GM23248 (cell line): ENCODE results near the gene MTHFD1. TPM values are rescaled to one million over a fixed set of nuclear protein-coding genes. Genes with fewer than 3 reads are reported as not detected.
A peak's percentile ranks its signal among the peaks of the same experiment; 100 is the strongest.

Source experiments
- DNase-seq: peaks from one replicate; pipeline ENCODE4 v3.0.0-alpha.2; 2015
- H2AFZ ChIP-seq: fragments of 200-600 bp; sonication (generic); 2 replicates; pipeline ENCODE4 v1.6.1; 2016; ENCODE audit warnings: antibody characterized with exemption
- H3F3A ChIP-seq: fragments of 200-600 bp; sonication (generic); 2 replicates; pipeline ENCODE4 v1.6.1; 2016; ENCODE audit warnings: mild to moderate bottlenecking, antibody characterized with exemption, mixed run types; ENCODE audit not compliant: insufficient read depth
- H3K27ac ChIP-seq: fragments of 200-600 bp; sonication (generic); 2 replicates; pipeline ENCODE4 v1.5.1; 2016; ENCODE audit warnings: mild to moderate bottlenecking
- H3K27me3 ChIP-seq: fragments of 200-600 bp; sonication (generic); replicated peaks from 2 replicates; pipeline ENCODE4 v1.6.1; 2016; ENCODE audit warnings: mild to moderate bottlenecking; ENCODE audit not compliant: insufficient read depth
- H3K36me3 ChIP-seq: fragments of 200-600 bp; sonication (generic); 2 replicates; pipeline ENCODE4 v1.6.1; 2016; ENCODE audit warnings: low read depth, mild to moderate bottlenecking
- H3K4me1 ChIP-seq: fragments of 200-600 bp; sonication (generic); 2 replicates; pipeline ENCODE4 v1.6.1; 2016; ENCODE audit warnings: mild to moderate bottlenecking; ENCODE audit not compliant: insufficient read depth
- H3K4me2 ChIP-seq: fragments of 200-600 bp; sonication (generic); one replicate; pipeline ENCODE4 v1.6.1; 2016; ENCODE audit warnings: mild to moderate bottlenecking; ENCODE audit not compliant: unreplicated experiment
- H3K4me3 ChIP-seq: fragments of 200-600 bp; sonication (generic); 2 replicates; pipeline ENCODE4 v1.5.1; 2016; ENCODE audit warnings: mild to moderate bottlenecking
- H3K79me2 ChIP-seq: fragments of 200-600 bp; sonication (generic); 2 replicates; pipeline ENCODE4 v1.6.1; 2016; ENCODE audit warnings: mild to moderate bottlenecking; ENCODE audit not compliant: insufficient read depth
- H3K9ac ChIP-seq: fragments of 200-600 bp; sonication (generic); 2 replicates; pipeline ENCODE4 v1.6.1; 2016; ENCODE audit warnings: mild to moderate bottlenecking
- H3K9me2 ChIP-seq: fragments of 200-600 bp; sonication (generic); 2 replicates; pipeline ENCODE4 v1.6.1; 2016; ENCODE audit warnings: mixed run types, mild to moderate bottlenecking, moderate library complexity; ENCODE audit not compliant: insufficient read depth
- H3K9me3 ChIP-seq: fragments of 200-600 bp; sonication (generic); one replicate; pipeline ENCODE4 v1.6.1; 2017; ENCODE audit warnings: low read depth
- H4K20me1 ChIP-seq: fragments of 200-600 bp; sonication (generic); 2 replicates; pipeline ENCODE4 v1.6.0; 2016; ENCODE audit not compliant: insufficient read depth
- EZH2 ChIP-seq: fragments of 200-600 bp; sonication (generic); IDR thresholded peaks from 2 replicates; pipeline ENCODE4 v1.6.1; 2018; ENCODE audit warnings: antibody characterized with exemption, mild to moderate bottlenecking; ENCODE audit not compliant: insufficient read depth, poor library complexity, severe bottlenecking
- EZH2phosphoT487 ChIP-seq: fragments of 200-600 bp; sonication (generic); IDR thresholded peaks from 2 replicates; pipeline ENCODE4 v1.6.1; 2018; ENCODE audit warnings: antibody characterized with exemption, moderate library complexity, mild to moderate bottlenecking, low read depth; ENCODE audit not compliant: insufficient read depth
- WGBS, 2 experiments: methylation state at CpG; one replicate each; pipeline ENCODE4 v1.1.6; 2015 to 2017; ENCODE audit warnings: low lambda C conversion rate in 2 of 2, low coverage in 1 of 2; ENCODE audit errors: missing lambda C conversion rate in 2 of 2; 5-methylcytosine and 5-hydroxymethylcytosine counted together
- in situ Hi-C: fragments of 300-500 bp; cut with MboI; formaldehyde crosslinking; loops from 2 replicates; pipeline ENCODE4 v1.15.0; 2020
- polyA plus RNA-seq: library from polyadenylated mRNA; unstranded; fragments of >200 nt; fragmentation: Nextera tagmentation; extraction: Ambion mirVana; gene quantifications from 2 replicates; pipeline ENCODE4 v1.2.1, GENCODE V29; 2016
- total RNA-seq: library from RNA; depleted of rRNA; stranded (reverse); fragments of >200 nt; shearing (Covaris generic); gene quantifications from 2 replicates; pipeline ENCODE4 v1.2.3, GENCODE V29; 2014

MTHFD1 gene
- total and polyA plus RNA-seq, 2 experiments from 2014 or later, result 24.1 to 45.6 TPM

DNA sequence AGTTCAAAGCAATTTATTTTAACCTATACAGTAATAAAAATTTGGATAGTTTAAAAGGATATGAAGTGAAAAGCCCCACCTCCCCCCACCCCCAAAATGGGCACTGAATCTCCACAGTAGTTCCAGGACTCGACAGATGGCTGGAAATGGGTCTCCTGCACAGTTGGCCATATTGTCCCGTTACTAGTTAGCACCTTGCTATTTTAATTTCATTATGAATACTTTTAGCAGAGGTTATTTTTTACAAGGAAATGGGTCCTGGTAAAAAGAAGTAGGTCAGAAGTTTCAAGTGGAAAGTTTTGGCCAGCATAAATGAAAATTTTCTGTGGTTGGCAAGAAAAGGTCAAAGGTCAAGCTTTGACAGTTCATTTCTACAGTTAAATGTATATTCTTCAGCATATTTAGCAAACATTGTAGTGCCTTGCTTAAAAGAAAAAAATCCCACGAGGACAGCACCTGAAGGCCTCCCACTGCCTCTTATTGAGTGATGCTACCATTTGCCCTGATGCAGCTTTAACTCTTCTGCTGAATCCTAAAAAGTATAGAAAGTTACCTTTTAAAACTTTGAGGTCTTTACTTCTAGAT, 28.3 kb downstream of the MTHFD1 start:
- no peak overlapping the region for H3K4me3 ChIP-seq
- peaks cover 15% of the 10 kb centered on the region; the same call in 1 of the 2 replicates for H3K36me3 ChIP-seq
- no peaks in the 10 kb centered on the region for H3K9me2 ChIP-seq
- no peaks in the 10 kb centered on the region for H3K9me3 ChIP-seq
- no peaks in the 10 kb centered on the region; the same call in 1 of the 2 replicates for H3F3A ChIP-seq
- no peak overlapping the region for H2AFZ ChIP-seq
- H3K27me3 ChIP-seq, result no peaks in the 10 kb centered on the region
- no peak overlapping the region for H3K9ac ChIP-seq
- no peak overlapping the region for H3K4me2 ChIP-seq
- H3K4me1 ChIP-seq, result peaks cover 15% of the 10 kb centered on the region
- no peak for TF ChIP-seq EZH2
- no peak for TF ChIP-seq EZH2phosphoT487
- no peak for DNase-seq
- H3K79me2 ChIP-seq, result no peaks in the 10 kb centered on the region
- in situ Hi-C loops, result no loop called here
- WGBS, 2 experiments, result 82 to 84% methylated on average over 3 of the region's 3 CpGs
- no peak overlapping the region for H3K27ac ChIP-seq
- no peaks in the 10 kb centered on the region for H4K20me1 ChIP-seq

DNA sequence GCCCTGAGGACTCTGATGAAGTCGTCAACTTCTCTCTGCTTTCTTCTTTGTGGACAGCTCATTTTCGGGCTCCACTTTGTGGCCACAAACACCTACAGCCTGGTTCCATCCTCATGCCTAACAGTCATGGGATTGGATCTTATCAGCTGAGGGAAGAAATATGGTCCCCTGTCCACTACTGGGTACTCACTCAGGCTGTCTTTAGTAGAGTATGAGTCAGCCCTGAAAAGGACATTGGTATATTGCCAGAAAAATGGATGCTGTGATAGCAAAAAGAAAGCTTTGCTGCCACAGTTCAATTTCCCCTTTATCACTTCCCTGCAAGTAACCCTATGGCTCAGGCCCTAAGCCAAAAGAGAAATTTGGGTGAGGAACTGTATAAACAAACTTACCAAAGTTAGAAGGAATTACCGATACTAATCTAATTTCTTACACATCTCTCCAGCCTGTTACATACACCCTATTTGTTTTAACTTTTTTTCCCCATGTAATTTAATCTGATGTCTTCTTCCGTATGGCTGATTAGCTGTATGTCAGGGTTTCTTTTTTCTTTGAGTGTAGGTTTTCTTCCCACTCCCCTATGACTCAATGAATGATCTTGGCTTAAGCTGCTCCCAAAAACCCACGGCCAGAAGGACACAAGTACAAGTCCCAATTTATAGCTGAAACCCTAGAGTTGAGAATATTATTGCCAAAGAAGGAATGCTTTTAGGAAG, 29.1 kb downstream of the MTHFD1 start:
- TF ChIP-seq EZH2, result no peak
- TF ChIP-seq EZH2phosphoT487, result no peak
- H3K9me3 ChIP-seq, result no peaks in the 10 kb centered on the region
- DNase-seq, result peak; percentile 28
- peaks cover 15% of the 10 kb centered on the region for H3K4me1 ChIP-seq
- no peaks in the 10 kb centered on the region for H3K79me2 ChIP-seq
- peaks cover 18% of the 10 kb centered on the region; the same call in 1 of the 2 replicates for H3K36me3 ChIP-seq
- no peak overlapping the region for H3K27ac ChIP-seq
- 80 to 87% methylated on average over 5 of the region's 5 CpGs for WGBS, 2 experiments
- H3K9ac ChIP-seq, result no peak overlapping the region
- H3K9me2 ChIP-seq, result no peaks in the 10 kb centered on the region
- H2AFZ ChIP-seq, result no peak overlapping the region
- no peak overlapping the region for H3K4me2 ChIP-seq
- no peak overlapping the region for H3K4me3 ChIP-seq
- in situ Hi-C loops, result no loop called here
- no peaks in the 10 kb centered on the region for H3K27me3 ChIP-seq
- no peaks in the 10 kb centered on the region for H4K20me1 ChIP-seq
- no peaks in the 10 kb centered on the region; the same call in 1 of the 2 replicates for H3F3A ChIP-seq

DNA sequence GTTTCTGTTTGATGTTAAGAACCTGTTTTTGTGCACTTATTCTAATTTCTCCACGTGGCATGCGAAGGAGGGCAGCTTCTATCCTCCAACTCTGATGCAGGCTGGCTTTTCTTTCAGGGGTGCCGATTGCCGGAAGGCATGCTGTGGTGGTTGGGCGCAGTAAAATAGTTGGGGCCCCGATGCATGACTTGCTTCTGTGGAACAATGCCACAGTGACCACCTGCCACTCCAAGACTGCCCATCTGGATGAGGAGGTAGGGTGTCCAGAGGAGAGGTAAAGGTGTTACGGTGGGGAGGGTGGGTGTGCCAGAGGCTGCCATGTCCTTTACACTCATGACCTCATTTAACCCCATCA, 29.6 kb downstream of the MTHFD1 start:
- Histone ChIP-seq H3K27me3 (no peaks in the 10 kb centered on the region), H3K36me3 (peaks cover 20% of the 10 kb centered on the region; the same call in 1 of the 2 replicates), H3K79me2 (no peaks in the 10 kb centered on the region), H3F3A (no peaks in the 10 kb centered on the region; the same call in 1 of the 2 replicates), H4K20me1 (no peaks in the 10 kb centered on the region), H3K9ac (no peak overlapping the region), H3K4me2 (no peak overlapping the region), H3K9me2 (no peaks in the 10 kb centered on the region), H3K4me3 (no peak overlapping the region), H3K27ac (no peak overlapping the region), H3K9me3 (no peaks in the 10 kb centered on the region), H3K4me1 (peaks cover 15% of the 10 kb centered on the region), H2AFZ (no peak overlapping the region)
- TF ChIP-seq EZH2, result no peak
- TF ChIP-seq EZH2phosphoT487, result no peak
- no peak for DNase-seq
- in situ Hi-C loops, result no loop called here
- WGBS, 2 experiments, result 93 to 95% methylated on average over 7 of the region's 7 CpGs

DNA sequence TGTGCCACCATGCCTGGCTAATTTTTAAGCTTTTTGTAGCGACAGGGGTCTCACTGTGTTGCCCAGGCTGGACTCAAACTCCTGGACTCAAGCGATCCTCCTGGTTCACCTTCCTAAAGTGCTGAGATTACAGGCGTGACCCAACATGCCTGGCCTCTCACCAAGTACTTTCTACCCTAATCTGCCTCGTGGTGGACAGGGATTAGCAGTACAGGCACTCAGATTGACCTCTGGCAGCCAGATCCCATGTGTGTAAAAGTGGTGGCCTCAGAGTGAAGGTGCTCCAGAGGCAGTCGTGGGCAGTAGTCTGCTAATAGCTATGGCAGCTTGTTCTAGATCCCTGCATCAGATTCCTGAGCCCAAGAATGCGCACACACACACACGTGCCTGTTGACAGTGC, 30.9 kb downstream of the MTHFD1 start:
- H3K79me2 ChIP-seq, result no peaks in the 10 kb centered on the region
- no peak overlapping the region for H2AFZ ChIP-seq
- H3K4me1 ChIP-seq, result peaks cover 16% of the 10 kb centered on the region
- H3K9me3 ChIP-seq, result no peaks in the 10 kb centered on the region
- no peaks in the 10 kb centered on the region for H4K20me1 ChIP-seq
- no peaks in the 10 kb centered on the region for H3K9me2 ChIP-seq
- H3K27me3 ChIP-seq, result no peaks in the 10 kb centered on the region
- DNase-seq, result no peak
- no peak overlapping the region for H3K4me3 ChIP-seq
- H3F3A ChIP-seq, result peaks cover 2% of the 10 kb centered on the region; the same call in 1 of the 2 replicates
- no peak overlapping the region for H3K9ac ChIP-seq
- H3K27ac ChIP-seq, result no peak overlapping the region
- TF ChIP-seq EZH2phosphoT487 (no peak), EZH2 (no peak)
- H3K36me3 ChIP-seq, result peaks cover 20% of the 10 kb centered on the region; the same call in 1 of the 2 replicates
- in situ Hi-C loops, result no loop called here
- 89 to 95% methylated on average over 7 of the region's 7 CpGs for WGBS, 2 experiments
- H3K4me2 ChIP-seq, result no peak overlapping the region
